ENCODE data around the gene TPX2. TPM values are rescaled to one million over a fixed set of nuclear protein-coding genes. Genes with fewer than 3 reads are reported as not detected.

Gene TPX2
- total and polyA plus RNA-seq, 10 of the 15 experiments (the other 5 are each of a cell fraction or from before 2014, with no cell fraction given), result 29.7 to 144 (median 89.0) TPM

GRCh38 chr20:31816221-31816620, 77.1 kb downstream of the TPX2 start (continued):
- TF ChIP-seq BCLAF1 (IDR thresholded peaks at IDR 0.05), result no peak

- H3K79me2 ChIP-seq (ENCODE audit: control insufficient read depth, insufficient read depth, low read length), result no peaks in the 10 kb centered on the region
- no peaks in the 10 kb centered on the region for H3K27me3 ChIP-seq (replicated peaks in 1 of 2; ENCODE audit: control insufficient read depth in 2 of 2, insufficient read depth in 2 of 2, low read length in 1 of 2)
- H4K20me1 ChIP-seq (ENCODE audit: control insufficient read depth, insufficient read depth), result no peaks in the 10 kb centered on the region
- BruUV-seq (replicated peaks), result no TSS peak
- in situ Hi-C loops (cut with MboI) (no loop called here), intact Hi-C loops (cut with micrococcal nuclease; ENCODE audit: unreplicated experiment) (no loop called here)
- POLR2A ChIA-PET, result no interaction called here
- SMC1A ChIA-PET (ENCODE audit: uncharacterized antibody, unreplicated experiment), result interaction anchor here (0.6 to 1.2 kb wide), 7 partner anchors 13 to 156 kb away, joined by 3 to 4 read pairs (median 3); no protein-coding TSS in a partner anchor
- DNase-seq (ENCODE audit: low read depth, low spot score) (no peak), ATAC-seq (no peak), FAIRE-seq (no peak)
- H2AFZ ChIP-seq (ENCODE audit: control insufficient read depth, low read depth, low read length), result no peak overlapping the region
- TF ChIP-seq SKIL (IDR thresholded peaks at IDR 0.05; ENCODE audit: low read depth, poor library complexity, severe bottlenecking) (no peak), TCF7 (IDR thresholded peaks at IDR 0.05; ENCODE audit: borderline replicate concordance) (no peak), ZNF622 (IDR thresholded peaks at IDR 0.05) (no peak), BCL11A (IDR thresholded peaks at IDR 0.05; ENCODE audit: low read depth, low read length) (no peak), EP300 (IDR thresholded peaks at IDR 0.05; ENCODE audit: borderline replicate concordance in 1 of 2, control insufficient read depth in 1 of 2, low read depth in 2 of 2, low read length in 2 of 2) (no peak), MXI1 (IDR thresholded peaks at IDR 0.05; ENCODE audit: low read depth, low read length) (no peak), IKZF2 (IDR thresholded peaks at IDR 0.05) (no peak), SREBF2 (IDR thresholded peaks at IDR 0.05; ENCODE audit: low read length) (no peak), ZNF217 (IDR thresholded peaks at IDR 0.05) (no peak)
- 69% methylated on average over 5 of the region's 5 CpGs for WGBS (ENCODE audit: insufficient coverage, insufficient replicate concordance, low lambda C conversion rate, missing lambda C conversion rate)
- no peaks in the 10 kb centered on the region for H3K9me3 ChIP-seq (replicated peaks; ENCODE audit: control insufficient read depth, insufficient read depth, low read length)
- no peaks in the 10 kb centered on the region for H3K36me3 ChIP-seq (ENCODE audit: control insufficient read depth in 2 of 2, insufficient read depth in 2 of 2, low read length in 1 of 2)
- RAD21 ChIA-PET (ENCODE audit: unreplicated experiment), result interaction anchor here (0.6 to 1.8 kb wide), 5 partner anchors 10 to 260 kb away, joined by 3 to 5 read pairs (median 4); no protein-coding TSS in a partner anchor
- no peak overlapping the region for H3K4me3 ChIP-seq
- H3K4me1 ChIP-seq (ENCODE audit: control insufficient read depth, insufficient read depth, low read length), result no peaks in the 10 kb centered on the region
- no peak overlapping the region for H3K9ac ChIP-seq (ENCODE audit: control insufficient read depth, insufficient read depth, low read length)
- no peak overlapping the region for H3K27ac ChIP-seq (ENCODE audit: control insufficient read depth, insufficient read depth)
- H3K4me2 ChIP-seq (ENCODE audit: control insufficient read depth, insufficient read depth), result no peak overlapping the region
- CTCF ChIA-PET, result interaction anchor here (0.8 to 2.3 kb wide), 10 partner anchors 9 to 274 kb away, joined by 3 to 9 read pairs (median 4); no protein-coding TSS in a partner anchor
These were observed 78.4 kb downstream of the TPX2 start for GRCh38 chr20:31817461-31817860.
